Lung microvascular endothelial cell (primary cell): ENCODE results near the gene RUNX1. TPM values are rescaled to one million over a fixed set of nuclear protein-coding genes. Genes with fewer than 3 reads are reported as not detected.
"Not testable (repeated sequence)": the region's sequence is repeated elsewhere in the genome, so short reads cannot be mapped to it uniquely, and the experiment has no call there.

Source experiments
- DNase-seq, 2 donors: peaks; one replicate each; pipeline versions ENCODE4 v3.0.0 to v3.0.0-alpha.2; 2010; ENCODE audit warnings: low read depth in 2 of 2
- total RNA-seq: library from RNA; depleted of rRNA; stranded (reverse); fragments of >200 nt; gene quantifications from 2 replicates; pipeline ENCODE4 v1.2.1, GENCODE V29; 2014

The RUNX1 gene
- total RNA-seq, 1 donor from 2014 or later: 0.20 TPM

DNA sequence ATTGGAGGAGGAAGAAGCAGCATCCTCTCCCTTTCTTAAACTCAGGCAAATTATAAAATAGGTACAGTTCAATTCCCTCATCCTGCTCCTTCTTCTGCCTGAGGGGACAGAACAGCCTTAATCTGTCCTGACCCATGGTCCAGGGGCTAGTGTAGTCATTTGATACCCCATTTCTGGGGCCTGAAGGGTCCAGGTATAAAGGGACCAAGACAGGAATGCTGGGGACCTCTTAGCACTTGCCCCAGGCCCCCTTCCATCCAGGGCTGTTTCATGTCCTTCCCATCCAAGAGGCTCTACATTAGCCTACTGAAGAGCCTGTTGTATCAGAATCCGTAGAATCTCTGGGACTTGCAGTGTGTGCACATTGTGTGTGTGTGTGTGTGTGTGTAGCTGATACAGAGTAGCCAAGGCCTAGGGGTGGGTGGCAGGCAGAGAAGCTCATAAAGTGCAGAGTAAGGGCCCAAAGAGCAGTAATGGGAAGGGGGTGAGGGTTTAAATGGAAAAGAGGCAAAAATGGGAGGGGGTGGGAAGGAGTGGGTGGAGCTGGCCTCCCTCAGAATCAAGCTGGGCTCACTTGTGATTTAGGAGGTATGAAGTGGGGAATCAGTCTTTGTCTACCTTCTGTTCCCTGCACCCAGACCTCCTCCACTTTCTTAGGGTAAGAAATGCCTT, 32.4 kb downstream of the RUNX1 start:
- no peak for DNase-seq

DNA sequence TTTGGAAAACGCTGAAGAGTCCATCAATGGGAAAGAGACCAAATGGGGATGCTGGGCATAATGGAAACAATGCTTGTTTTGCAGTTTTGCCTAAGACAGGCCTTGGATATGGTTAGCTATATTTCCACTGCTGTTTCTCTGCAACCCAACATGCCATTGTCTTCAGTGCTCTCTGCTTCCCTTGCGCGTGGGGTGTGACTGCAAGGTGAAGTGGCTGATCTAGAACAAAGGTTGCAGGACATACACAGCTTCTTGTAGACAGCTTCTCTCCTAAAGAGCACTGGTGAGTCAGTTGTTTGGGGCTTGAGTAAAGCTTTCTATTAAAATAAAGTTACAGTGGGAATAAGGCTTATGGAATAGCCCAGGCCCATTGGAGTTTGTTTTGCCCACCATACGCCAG, 33.0 kb downstream of the RUNX1 start:
- DNase-seq: no peak

DNA sequence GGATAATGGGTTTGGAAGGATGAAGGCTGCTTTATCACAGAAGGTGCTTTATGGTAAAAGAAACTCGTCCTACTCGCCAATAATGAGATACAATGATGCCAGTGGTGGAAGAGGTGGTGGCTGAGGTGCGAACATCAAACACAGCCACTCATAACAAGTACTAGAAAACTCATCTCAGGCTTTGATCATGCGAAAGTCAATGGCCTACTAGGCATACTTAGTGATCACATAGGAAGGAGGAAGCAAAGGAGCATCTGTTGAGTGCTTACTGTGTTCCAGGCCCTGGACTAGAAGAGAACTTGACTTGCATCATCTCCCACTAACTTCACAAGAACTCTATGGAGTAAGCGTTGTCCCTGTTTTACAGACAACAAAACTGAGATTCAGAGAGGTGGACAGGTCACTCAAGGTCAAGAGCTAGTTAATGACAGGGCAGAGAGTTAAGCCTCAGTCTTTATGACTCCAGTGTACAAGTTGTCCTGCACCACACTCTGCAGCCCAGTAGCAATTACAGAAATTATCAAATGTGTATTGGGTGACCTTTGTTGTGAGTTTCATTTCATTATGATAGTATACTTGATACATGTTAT, 33.6 kb downstream of the RUNX1 start:
- no peak for DNase-seq

DNA sequence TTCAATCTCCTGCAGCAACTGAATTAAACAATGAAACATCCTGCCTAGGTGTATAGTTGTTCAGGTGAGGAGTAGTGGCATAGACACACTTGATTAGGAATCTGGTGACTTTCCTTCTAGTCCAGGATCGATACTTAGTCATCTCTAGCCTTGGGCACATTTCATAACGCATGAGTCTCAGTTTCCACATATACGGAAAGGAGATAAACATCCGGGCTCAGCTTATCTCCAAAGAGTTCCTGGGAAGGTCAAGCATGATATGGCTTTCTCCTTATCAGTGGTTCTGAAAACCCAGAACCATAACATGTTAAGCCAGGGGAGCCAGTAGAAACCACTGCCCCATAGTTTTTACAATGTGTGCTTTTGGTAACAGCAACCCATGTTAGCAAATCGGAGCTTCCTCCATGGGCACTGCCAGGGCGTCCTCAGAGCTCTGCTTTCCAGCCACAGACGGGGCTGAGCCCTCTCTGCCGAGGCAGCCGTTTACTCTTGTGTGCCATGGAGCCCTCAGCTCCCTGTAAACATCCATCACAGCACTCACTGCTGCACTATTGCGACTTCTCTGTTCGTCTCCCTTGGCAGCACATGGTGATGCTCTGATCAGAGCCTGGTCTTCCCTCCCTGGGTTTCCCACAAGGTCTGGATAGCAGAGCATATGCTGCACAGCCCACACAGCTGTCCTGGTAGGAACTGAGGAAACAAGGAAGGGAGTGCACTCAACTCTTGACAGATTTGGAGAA, 34.6 kb downstream of the RUNX1 start:
- peak in 1 of 2 donors; percentile 12 for DNase-seq

DNA sequence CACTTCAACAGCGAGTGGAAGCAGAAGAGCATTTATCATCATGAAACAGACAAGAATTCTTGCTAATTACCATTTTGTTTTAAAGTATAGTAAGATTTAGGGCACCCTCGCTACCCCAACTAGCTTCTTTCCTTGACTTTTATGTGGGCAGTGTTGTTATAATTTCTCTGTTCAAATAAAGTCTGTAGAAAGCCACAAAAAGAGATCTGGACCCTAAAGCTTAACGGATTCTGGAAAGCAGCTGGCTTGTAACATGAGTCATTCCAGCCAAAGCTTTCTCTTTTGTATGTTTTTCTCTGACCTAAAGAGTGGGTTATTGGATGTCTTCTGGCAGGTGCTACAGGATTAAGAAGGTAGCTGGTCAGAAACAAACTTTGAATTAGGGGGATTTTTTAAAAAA, 37.4 kb downstream of the RUNX1 start:
- DNase-seq: peak in 1 of 2 donors; percentile 18

DNA sequence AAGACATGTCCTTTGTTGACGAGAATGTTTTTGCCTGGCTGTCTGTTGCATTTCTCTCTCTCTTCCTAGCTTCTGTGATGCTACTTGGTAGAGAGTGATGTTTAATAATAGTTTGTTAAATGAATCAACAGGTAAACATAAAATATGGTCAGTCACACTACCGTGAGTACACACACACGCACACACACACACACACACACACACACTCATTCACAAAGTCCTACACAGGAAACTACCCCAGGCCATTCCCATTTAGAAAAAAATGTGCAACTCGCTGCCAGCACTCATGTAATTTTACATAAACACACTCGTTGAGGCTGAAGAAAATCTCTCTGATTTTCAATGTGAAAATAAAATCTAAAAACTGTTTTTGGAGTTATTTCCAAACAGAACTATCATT, 38.7 kb downstream of the RUNX1 start:
- DNase-seq: peak in 1 of 2 donors; percentile 32

DNA sequence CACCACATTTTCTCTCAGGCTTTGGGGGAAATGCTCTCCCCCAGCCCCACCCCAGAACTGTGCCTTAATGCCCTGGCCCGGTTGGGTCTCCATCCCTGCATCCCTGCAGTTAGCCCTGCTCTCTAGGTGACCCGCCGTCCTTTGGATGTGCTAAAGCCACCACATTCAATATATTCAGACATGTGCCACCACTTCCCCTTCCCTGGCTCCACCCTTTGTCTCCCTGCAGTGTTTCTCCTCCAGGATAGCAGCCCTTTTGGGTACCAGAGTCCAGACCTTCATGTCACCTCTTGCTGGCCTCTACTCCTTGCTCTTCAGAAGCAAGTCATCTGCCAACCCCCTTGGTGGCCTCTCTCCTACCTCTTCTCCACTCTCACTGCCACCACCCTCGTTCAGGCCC, 41.8 kb downstream of the RUNX1 start:
- no peak for DNase-seq

DNA sequence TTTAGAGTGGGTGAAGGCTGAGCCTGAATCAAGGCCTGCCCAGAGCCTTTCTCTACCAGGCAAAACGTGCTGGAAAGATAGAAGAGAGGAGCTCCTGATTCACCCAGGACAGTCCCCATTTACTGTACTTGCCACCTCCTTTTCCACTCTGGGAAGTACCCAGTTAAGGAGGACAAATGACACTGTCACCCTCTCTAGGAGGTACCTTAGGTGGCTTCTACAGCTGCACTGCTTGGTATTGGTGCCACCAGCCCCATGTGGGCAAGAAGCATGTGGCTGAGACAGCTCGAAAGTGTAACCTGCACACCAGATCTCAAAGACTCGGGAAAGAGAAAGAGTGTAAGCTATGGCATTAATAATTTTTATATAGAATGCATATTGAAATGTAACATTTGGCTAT, 42.3 kb downstream of the RUNX1 start:
- no peak for DNase-seq

DNA sequence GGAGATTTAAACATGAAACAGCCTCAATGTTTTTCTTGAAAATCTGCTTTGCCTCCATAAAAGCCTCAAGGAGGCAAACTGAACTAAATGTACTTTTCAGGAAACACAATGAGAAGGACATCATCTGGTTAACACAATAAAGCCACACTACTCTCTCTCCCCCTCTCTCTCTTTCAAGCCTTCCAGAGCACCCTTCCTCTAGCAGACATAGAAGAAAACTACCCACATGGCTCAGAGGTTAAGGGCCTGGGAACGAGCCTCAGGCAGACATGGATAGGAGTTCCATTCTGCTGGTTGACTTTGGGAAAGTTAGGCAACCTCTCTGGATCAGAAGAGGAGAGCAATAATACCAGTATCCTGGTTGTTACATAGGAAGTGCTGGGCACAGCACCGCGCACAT, 42.9 kb downstream of the RUNX1 start:
- DNase-seq: no peak

DNA sequence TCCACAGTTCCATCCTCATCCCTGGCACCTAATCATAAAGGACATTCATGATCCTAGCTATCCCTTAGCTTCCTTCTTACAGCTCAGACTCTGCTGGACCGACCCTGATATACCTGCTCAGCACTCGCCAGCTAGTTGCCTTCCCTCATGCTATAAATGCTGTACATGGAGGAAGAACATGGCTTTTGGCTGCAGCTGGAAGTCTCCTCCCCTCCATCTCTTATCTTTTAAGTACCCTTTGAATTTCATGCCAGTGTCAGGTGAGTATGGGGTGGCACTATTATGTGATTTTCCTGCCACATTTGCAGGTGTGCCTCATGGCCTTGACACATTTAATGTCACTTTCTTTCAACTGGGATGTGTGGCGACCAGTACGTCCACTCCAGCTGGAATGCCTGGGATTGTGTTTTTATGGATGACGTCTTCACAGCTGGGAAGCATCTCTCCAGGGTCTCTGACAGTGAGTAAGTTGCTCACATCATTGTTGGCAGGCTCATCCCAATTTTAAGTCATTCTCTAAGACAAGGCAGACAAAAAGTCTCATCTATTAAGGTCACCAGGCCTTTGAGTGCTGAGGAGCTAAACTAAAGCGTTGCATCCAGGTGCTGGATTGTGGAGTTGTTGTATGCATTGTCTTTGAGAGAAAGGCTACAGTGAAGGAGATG, 43.4 kb downstream of the RUNX1 start:
- DNase-seq: no peak

DNA sequence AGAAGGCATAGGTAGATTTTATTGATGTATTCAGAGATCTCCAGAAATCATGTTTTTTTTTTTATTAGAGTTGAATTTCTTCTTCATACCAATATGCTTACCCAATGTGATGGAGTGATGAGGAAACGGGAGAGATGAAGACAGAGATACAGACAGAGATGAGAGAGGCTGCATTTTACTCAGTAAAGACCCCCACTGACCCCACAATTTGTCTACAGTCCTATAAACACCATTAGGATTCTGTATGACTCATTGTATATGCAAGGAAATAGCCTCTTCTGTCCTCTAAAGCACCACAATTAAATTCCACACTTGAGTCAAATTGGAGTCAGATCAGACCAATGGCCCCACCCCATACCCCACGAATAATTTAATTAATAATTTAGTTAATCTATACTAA, 44.0 kb downstream of the RUNX1 start:
- DNase-seq: no peak

DNA sequence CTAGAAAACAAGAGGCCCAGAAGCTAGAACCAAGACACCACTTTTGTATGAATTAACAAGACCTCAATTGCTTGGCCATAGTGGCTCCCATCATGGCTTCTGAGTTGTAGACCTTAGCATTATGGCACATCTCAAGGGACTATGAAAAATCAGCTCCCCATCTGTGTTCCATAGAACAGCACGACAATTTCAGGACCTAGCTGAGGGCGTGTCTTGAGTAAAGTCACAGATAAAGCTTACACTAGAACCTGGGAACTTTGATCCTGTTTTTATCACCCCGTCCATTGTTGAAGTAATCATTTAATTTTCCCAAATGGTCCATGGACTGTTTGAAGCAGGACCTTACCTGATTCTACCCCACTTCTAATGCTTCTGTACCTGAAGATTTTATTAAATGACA, 44.8 kb downstream of the RUNX1 start:
- no peak for DNase-seq

DNA sequence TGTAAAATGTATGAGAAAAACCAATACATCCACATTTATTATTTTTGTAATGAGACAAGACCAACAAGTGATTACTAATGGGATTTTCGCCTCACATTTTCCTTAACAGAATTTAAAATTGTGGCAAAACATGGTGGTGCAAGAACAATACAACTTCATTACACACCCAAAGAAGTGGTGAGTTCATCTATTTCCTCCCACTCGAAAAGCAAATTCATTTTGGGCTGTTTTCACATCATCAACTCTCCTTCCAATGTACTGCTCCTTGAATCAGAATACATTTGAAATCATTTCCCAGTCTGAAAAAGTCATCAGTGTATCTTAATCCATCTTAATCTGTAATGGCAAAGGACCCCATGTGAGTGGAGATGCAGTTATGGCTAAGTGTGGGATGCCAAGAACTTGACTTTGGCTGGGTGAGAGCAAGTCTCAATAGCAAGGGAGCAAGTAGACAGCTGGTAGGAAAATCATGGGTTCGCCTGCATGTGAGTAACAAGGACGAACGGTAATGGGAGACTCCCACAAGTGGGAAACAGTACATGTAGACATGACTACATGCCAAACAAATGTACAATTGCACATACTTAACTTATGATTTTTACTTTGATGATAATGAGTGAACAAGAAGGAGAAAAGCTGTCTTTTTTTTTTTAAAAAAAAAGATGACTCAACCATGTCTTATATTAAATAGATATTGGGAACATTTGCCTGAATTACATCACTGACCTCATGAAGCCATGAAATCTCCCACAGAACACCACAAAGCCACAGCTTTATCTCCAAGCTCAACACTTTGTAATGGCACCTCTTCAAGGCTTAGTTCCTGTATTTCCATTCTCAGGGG, 46.0 kb downstream of the RUNX1 start:
- no peak for DNase-seq

DNA sequence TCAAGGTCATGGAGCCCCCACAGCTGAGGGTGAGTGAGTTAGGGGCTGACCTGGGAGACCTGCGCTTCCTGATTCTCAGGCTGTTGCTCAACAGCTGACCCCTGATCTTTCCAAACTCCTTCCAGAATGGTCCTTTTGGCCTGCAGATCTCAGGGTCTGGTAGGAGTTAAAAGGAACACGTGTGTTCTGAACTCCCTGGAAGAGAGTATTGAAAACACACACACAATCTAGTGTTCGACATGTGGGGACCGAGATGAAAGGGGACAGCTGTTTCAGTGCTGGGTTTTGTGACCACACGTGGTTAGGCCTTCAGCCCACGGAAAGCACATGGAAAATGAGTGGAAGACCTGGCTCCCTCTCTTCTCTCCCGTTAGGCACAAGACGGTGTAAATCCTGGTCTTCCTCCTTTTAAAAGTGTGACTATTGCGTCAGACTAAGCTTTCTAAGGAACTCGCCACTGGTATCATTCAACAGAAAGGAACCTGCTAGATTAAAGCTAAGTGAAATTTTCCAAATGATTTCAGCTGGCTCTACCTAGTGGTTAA, 49.6 kb downstream of the RUNX1 start:
- no peak for DNase-seq

DNA sequence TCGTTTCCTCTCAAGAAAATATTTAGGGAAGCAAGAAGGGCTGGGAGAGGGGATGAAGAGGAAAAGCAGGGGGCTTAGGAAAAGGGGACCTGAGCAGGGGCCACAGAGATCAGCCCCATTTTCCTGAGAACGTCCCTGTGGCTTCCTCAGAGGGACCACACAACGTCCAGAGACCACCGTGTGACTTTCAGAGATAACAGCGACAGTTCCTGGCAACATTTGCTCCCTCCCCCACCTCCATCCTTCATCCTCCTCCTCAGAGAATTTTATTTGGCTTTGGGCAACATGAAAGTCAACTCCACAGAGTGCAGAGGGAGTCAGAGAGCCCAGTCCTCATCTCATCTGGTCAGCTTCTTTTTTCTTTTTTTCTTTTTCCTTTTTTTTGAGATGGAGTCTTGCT, 50.9 kb downstream of the RUNX1 start:
- no peak for DNase-seq

DNA sequence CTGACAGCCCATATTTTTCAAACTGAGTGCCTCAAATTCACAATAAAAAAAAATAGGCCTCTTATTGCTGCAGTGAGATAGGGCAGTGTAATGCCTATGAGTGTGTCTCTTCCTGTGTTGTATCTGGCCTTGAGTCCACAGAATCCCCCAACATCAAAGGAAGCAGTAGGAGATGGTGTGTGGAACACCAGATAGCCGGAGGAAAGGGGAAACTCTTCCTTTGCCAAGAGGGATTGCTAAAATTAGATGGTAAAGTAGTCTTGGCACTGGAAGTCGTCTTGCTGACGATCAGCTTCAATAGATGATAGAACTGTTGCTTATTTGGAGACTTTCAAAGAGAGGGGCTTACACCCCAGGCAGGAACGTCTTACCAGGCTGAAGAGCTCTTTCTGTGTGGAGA, 51.8 kb downstream of the RUNX1 start:
- DNase-seq: peak in 1 of 2 donors; percentile 45

DNA sequence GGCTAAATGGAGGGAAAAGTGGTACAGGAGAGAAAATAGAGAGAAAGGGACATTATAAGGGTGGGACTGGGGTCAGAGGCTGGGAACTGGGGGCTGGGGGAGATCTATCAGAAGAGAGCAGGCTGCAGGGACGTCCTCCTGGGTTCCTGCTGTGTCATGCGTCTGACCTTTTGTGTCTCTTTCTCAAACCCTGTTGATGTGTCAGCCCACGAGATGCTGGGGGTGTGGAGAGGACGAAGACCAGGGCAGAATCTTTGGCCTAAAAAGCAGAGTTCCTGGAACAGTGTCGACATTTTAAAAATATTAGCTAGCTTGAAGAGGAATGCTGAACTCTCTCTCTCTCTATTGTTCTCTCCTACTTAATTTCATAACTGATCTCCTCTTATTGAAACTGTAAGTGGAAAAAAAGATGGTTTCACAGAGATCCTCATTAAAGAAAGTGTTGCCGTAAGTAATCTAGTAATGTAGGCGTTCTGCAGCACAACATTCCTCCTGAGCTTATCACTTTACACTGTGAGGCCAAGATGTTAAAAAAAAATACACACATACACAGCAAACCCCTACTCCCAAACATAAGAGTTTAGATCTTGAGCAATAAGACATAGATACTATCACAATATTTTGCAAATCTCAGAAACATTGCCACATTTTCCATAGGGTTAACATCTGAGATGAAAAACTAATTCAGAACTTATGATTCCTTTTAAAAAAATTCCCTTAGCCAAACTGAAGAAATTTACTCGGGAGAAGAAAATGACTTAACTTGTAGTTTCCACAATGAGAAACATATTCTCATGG, 52.6 kb downstream of the RUNX1 start:
- peak in 1 of 2 donors; percentile 14 for DNase-seq

DNA sequence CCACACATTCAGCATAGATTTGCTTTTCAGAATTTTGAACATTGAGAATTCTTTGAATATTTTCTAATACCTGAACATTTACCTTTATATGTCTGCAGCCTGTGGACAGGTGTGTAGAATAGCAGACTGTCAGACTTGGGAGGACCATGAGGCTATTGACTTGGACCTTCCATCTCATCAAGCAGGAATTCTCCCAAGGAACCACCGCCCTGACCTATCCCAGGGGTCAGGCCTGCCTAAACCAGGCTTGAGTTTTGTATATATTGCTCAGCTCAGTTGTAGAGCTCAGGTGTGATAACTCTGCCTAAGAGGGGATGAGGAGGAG, 53.2 kb downstream of the RUNX1 start:
- no peak for DNase-seq

DNA sequence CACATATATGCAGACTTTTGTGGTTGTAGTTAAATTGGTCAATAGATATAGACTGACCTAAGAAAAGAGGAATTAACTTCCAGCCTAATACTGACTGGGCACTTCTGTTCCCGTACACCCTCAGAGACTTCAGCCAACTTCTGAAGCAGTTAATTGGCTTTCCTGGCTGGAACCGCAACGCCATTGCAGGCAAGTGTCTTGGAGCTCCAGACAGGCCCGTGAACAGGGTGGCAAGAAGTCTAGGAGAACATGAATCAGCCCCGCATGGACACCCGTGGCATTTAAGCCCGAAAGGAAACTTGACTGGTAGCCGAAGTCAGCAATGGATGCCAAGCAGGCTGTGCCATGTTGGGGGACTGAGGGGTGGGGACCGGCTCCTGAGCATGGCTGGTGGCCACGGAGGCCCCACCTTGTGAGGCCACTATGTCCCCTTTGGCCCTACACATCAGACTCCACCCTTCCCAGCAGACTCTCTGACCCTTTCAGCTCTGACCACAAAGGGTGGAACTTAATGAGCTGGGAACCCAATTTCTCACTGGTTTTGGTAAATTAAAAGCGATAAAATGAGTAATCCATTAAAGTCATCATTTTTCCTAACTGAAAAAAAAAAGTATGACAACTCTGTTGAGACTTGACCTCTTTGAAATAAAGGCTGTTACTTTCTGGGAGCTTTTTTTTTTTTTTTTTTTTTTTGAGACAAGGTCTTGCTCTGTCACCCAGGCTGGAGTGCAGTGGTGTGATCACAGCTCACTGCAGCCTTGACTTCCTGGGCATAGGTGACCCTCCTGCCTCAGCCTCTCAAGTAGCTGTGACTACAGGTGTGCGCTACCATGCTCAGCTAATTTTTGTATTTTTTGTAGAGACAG, 54.1 kb downstream of the RUNX1 start:
- no peak for DNase-seq

DNA sequence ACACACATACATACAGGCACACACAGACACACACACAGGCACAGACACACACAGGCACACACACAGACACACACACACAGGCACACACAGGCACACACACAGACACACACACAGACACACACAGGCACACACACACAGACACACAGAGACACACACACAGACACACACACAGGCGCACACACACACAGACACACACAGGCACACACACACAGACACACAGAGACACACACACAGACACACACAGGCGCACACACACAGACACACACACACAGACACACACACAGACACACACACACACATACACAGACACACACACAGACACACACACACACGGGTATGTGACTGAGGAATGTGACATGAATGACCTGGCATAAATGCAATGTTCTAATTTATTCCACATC, 55.6 kb downstream of the RUNX1 start:
- not testable (repeated sequence) for DNase-seq
